Small intestine (tissue), 7 donors: ENCODE results near the gene PUS10. TPM values are rescaled to one million over a fixed set of nuclear protein-coding genes. Genes with fewer than 3 reads are reported as not detected.

Experiments used
- DNase-seq, 2 donors: peaks; one replicate each; pipeline versions ENCODE4 v3.0.0 to v3.0.0-alpha.2; 2013
- FAIRE-seq: peaks from 2 replicates; lab custom pipeline; 2012; peaks lifted over from hg19 to GRCh38; lab: Jason Lieb, UNC
- H3K27ac ChIP-seq, 3 donors: one replicate each; pipeline ENCODE4 v1.5.1; 2013; ENCODE audit warnings: low read length in 2 of 3, mild to moderate bottlenecking in 2 of 3, control low read depth in 1 of 3, inconsistent platforms in 1 of 3, low read depth in 1 of 3, moderate library complexity in 1 of 3
- H3K27me3 ChIP-seq, 3 donors: one replicate each; pipeline ENCODE4 v1.6.1; 2013; ENCODE audit warnings: low read length in 3 of 3, inconsistent platforms in 1 of 3; ENCODE audit not compliant: control insufficient read depth in 3 of 3, insufficient read depth in 3 of 3
- H3K36me3 ChIP-seq, 3 donors: one replicate each; pipeline ENCODE4 v1.6.1; 2013; ENCODE audit warnings: low read length in 3 of 3, inconsistent platforms in 1 of 3, low read depth in 1 of 3, mild to moderate bottlenecking in 1 of 3, moderate library complexity in 1 of 3; ENCODE audit not compliant: control insufficient read depth in 3 of 3, insufficient read depth in 2 of 3
- H3K4me1 ChIP-seq, 3 donors: one replicate each; pipeline ENCODE4 v1.6.1; 2013; ENCODE audit warnings: low read length in 2 of 3, inconsistent platforms in 1 of 3, low read depth in 1 of 3, mild to moderate bottlenecking in 1 of 3, moderate library complexity in 1 of 3; ENCODE audit not compliant: control insufficient read depth in 3 of 3, insufficient read depth in 2 of 3
- H3K4me3 ChIP-seq, 3 donors: one replicate each; pipeline ENCODE4 v1.5.1; 2013; ENCODE audit warnings: low read length in 3 of 3, control low read depth in 1 of 3, inconsistent platforms in 1 of 3, low read depth in 1 of 3, mild to moderate bottlenecking in 1 of 3, moderate library complexity in 1 of 3
- H3K9me3 ChIP-seq, 2 donors: one replicate each; pipeline ENCODE4 v1.6.1; 2013; ENCODE audit warnings: low read depth in 1 of 2, low read length in 1 of 2; ENCODE audit not compliant: control insufficient read depth in 2 of 2, insufficient read depth in 1 of 2
- WGBS, 3 donors: extraction: QIAGEN DNeasy Blood & Tissue Kit; methylation state at CpG; one replicate each; pipeline ENCODE4 v1.1.7; 2013; 5-methylcytosine and 5-hydroxymethylcytosine counted together
- polyA plus RNA-seq, 4 donors: library from polyadenylated mRNA; stranded (reverse) in 3 of 4; unstranded in 1 of 4; fragments of 200-250 nt in 3 of 4; fragments of 120-200 nt in 1 of 4; gene quantifications; one replicate each; pipeline versions ENCODE4 v1.2.1 to v1.2.3, GENCODE V29; 2013
- donor health status: healthy with polysubstance abuse.
- donor health status: control.
- donor health status: control.
- donor health status: Bipolar disorder and iron deficiency.
- donor health status: healthy.

Gene PUS10
- polyA plus RNA-seq, 4 donors: 4.6 to 16.7 (median 9.3) TPM

DNA sequence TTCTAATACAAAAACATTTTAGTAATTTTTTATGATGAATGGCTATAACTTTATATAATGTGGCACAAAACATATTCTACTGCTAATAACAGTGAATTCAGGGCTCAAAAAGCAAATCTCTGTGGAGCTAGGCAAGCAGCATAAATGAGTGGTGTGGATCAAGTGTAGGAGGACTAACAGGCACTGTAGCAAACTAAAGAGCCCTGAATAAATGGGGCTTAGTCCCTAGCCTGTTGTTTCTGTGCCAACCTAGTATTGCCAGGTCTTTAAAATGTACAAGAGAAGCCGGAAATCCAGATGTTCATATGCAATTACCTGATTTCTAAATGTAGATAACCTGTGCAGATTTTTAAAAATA is 118.2 kb downstream of the PUS10 start:
- 58 to 74% (median 63%) methylated on average over 1 of the region's 1 CpG for WGBS, 3 donors

DNA sequence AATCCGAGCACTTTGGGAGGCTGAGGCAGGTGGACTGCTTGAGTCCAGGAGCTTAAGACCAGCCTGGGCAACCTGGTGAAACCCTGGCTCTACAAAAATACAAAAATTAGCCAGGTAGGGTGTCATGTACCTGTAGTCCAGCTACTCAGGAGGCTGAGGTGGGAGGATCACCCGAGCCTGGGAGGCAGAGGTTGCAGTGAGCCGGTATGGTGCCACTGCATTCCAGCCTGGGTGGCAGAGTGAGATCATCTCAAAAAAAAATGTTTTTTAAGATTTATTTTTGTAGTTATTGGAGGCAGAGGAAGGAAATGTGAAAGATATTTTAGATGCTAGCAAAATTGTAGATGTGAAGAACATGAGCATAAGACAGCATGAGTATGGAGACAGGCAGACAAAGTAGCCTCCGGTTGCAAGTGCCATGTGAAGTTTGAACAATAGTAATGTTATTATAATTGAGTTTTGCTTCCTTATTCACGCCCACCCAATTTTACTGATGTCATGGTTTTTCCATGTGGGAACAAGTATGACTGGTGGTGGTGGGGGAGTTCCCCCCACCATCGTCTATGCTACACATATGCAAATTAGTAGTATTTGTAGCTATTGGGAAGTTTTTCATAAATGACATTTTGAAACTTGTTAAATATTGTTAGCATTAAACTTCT is 118.7 kb downstream of the PUS10 start:
- no peaks in the 10 kb centered on the region for H3K9me3 ChIP-seq
- WGBS, 3 donors: 67 to 83% (median 75%) methylated on average over 6 of the region's 6 CpGs
- H3K36me3 ChIP-seq: peaks cover 2 to 45% (median 6%) of the 10 kb centered on the region in 3 donors
- no peaks in the 10 kb centered on the region for H3K27me3 ChIP-seq
- DNase-seq (no peak), FAIRE-seq (no peak)
- no peak overlapping the region for H3K4me3 ChIP-seq
- no peak overlapping the region for H3K27ac ChIP-seq
- no peaks in the 10 kb centered on the region for H3K4me1 ChIP-seq

More for the DNA sequence above, 118.2 kb downstream of the PUS10 start:
- H3K27ac ChIP-seq: no peak overlapping the region
- FAIRE-seq (no peak), DNase-seq (no peak)
- no peaks in the 10 kb centered on the region for H3K27me3 ChIP-seq
- H3K9me3 ChIP-seq: no peaks in the 10 kb centered on the region
- no peak overlapping the region for H3K4me3 ChIP-seq
- peaks cover 2 to 47% (median 9%) of the 10 kb centered on the region in 3 donors for H3K36me3 ChIP-seq
- H3K4me1 ChIP-seq: no peaks in the 10 kb centered on the region

DNA sequence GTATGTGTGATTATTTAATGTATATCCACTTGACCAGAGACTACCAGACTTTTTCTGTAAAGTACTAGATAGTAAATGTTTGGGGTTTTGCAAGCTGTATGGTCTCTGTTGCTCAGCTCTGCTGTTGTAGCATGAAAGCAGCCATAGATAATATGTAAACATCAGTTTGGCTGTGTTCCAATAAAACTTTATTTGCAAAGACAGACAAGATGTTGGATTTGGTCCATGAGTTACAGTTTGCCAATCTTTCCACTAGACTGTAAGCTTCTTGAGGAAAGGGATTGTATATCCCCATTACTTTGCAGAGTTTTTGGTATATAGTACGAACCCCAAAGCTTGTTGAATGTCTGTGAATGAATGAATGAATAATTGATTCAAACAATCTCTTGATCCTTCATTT is 119.5 kb downstream of the PUS10 start:
- FAIRE-seq (no peak), DNase-seq (no peak)
- peaks cover 2 to 37% (median 6%) of the 10 kb centered on the region in 3 donors for H3K36me3 ChIP-seq
- 91 to 100% (median 97%) methylated on average over 1 of the region's 1 CpG for WGBS, 3 donors
- H3K27ac ChIP-seq: no peak overlapping the region
- H3K27me3 ChIP-seq: no peaks in the 10 kb centered on the region
- H3K9me3 ChIP-seq: no peaks in the 10 kb centered on the region
- no peaks in the 10 kb centered on the region for H3K4me1 ChIP-seq
- no peak overlapping the region for H3K4me3 ChIP-seq

Other genes with a start within 250 kb of the PUS10 start
- gene REL, start 136.7 kb downstream of the PUS10 start, polyA plus RNA-seq: 10 to 100 TPM in 1 of 4 donors, 1 to 10 TPM in 2, under 1 TPM in 1; 0.81 to 10.3 (median 2.9) TPM
- 10 to 100 TPM; 10.3 to 28.8 (median 12.1) TPM for gene PEX13, start 535 bp downstream of the PUS10 start, polyA plus RNA-seq
- 10 to 100 TPM in 1 of 4 donors, 1 to 10 TPM in 3; 1.9 to 12.0 (median 5.0) TPM for gene SANBR, start 47.6 kb upstream of the PUS10 start, polyA plus RNA-seq
- gene C2orf74, start 143.9 kb upstream of the PUS10 start, polyA plus RNA-seq: 10 to 100 TPM in 1 of 4 donors, 1 to 10 TPM in 3; 2.2 to 21.6 (median 7.5) TPM